ENCODE results near the gene OAT. TPM values are rescaled to one million over a fixed set of nuclear protein-coding genes. Genes with fewer than 3 reads are reported as not detected.

The OAT gene
- polyA plus RNA-seq, 1 of the 3 experiments (the other 2 are of a cell fraction): 65.7 TPM

- H3F3A ChIP-seq (replicated peaks; ENCODE audit: insufficient read depth): no peaks in the 10 kb centered on the region
- no peaks in the 10 kb centered on the region for H3K9me2 ChIP-seq
- no peak overlapping the region for H3K9ac ChIP-seq
- no peaks in the 10 kb centered on the region for H3K36me3 ChIP-seq (replicated peaks in 1 of 2; ENCODE audit: control insufficient read depth in 1 of 2, insufficient read depth in 2 of 2, low read length in 1 of 2)
- POLR2A ChIA-PET: no interaction called here
- H3K27me3 ChIP-seq (ENCODE audit: insufficient read depth): no peaks in the 10 kb centered on the region
- WGBS (ENCODE audit: low lambda C conversion rate): 81% methylated on average over 9 of the region's 9 CpGs
- H3K27ac ChIP-seq (ENCODE audit: low read depth in 2 of 2, low read length in 1 of 2): no peak overlapping the region
- H3K4me2 ChIP-seq: no peak overlapping the region
- no peaks in the 10 kb centered on the region for H3K9me3 ChIP-seq
- H3K4me3 ChIP-seq (ENCODE audit: low read depth in 2 of 2, low read length in 1 of 2): no peak overlapping the region
- DNase-seq: no peak
- H2AFZ ChIP-seq (ENCODE audit: low read depth): no peak overlapping the region
- TF ChIP-seq CTCF (IDR thresholded peaks at IDR 0.05): no peak
- TF ChIP-seq RAD21 (IDR thresholded peaks at IDR 0.05; ENCODE audit: low read length): no peak
- no peak for TF ChIP-seq FOXM1 (IDR thresholded peaks at IDR 0.05; ENCODE audit: low read depth)
- no peak for TF ChIP-seq ZBTB33 (IDR thresholded peaks at IDR 0.05; ENCODE audit: borderline replicate concordance, low read depth)
- no peak for TF ChIP-seq FOSL2 (IDR thresholded peaks at IDR 0.05; ENCODE audit: borderline replicate concordance, low read depth)
- no peak for TF ChIP-seq IRF3 (IDR thresholded peaks at IDR 0.05; ENCODE audit: low read depth, low read length)
- TF ChIP-seq RCOR1 (IDR thresholded peaks at IDR 0.05; ENCODE audit: low read length): no peak
- no peak for TF ChIP-seq GATA2 (CRISPR knock-in tag; IDR thresholded peaks at IDR 0.05)
- no peak for TF ChIP-seq REST (IDR thresholded peaks at IDR 0.05; ENCODE audit: low read depth, low read length)
- no peak for TF ChIP-seq EZH2phosphoT487 (IDR thresholded peaks at IDR 0.05; ENCODE audit: borderline replicate concordance, low read depth)
- no peak for TF ChIP-seq RFX5 (IDR thresholded peaks at IDR 0.05; ENCODE audit: low read length)
- TF ChIP-seq TAF1 (IDR thresholded peaks at IDR 0.05; ENCODE audit: borderline replicate concordance, low read depth, low read length): no peak
- no peak for TF ChIP-seq GABPA (IDR thresholded peaks at IDR 0.05; ENCODE audit: low read depth)
- no peak for TF ChIP-seq USF1 (IDR thresholded peaks at IDR 0.05; ENCODE audit: borderline replicate concordance, low read depth)
- TF ChIP-seq NRF1 (IDR thresholded peaks at IDR 0.05; ENCODE audit: low read depth, low read length): no peak
- CTCF ChIA-PET: interaction anchor here (1.0 to 1.2 kb wide), 2 partner anchors 50 to 290 kb away, joined by 3 read pairs; no protein-coding TSS in a partner anchor
- peaks cover 3% of the 10 kb centered on the region; the same call in 1 of the 2 replicates for H4K20me1 ChIP-seq (ENCODE audit: insufficient read depth)
- peaks cover 8% of the 10 kb centered on the region; the same call in 1 of the 2 replicates for H3K79me2 ChIP-seq (ENCODE audit: insufficient read depth)
- H3K4me1 ChIP-seq (ENCODE audit: control insufficient read depth in 1 of 2, insufficient read depth in 2 of 2, low read depth in 1 of 2, low read length in 1 of 2): no peaks in the 10 kb centered on the region; a peak in 1 of 4 replicates
Observed at GRCh38 chr10:124465777-124466488, 47.2 kb upstream of the OAT start.

Data from SK-N-SH (cell line).